Measurements from ENCODE around the gene TRIM72. TPM values are rescaled to one million over a fixed set of nuclear protein-coding genes. Genes with fewer than 3 reads are reported as not detected.

Gene TRIM72
- total RNA-seq, 4 donors from 2014 or later = under 0.01 to 0.60 (median 0.21) TPM; not detected in 1

DNA sequence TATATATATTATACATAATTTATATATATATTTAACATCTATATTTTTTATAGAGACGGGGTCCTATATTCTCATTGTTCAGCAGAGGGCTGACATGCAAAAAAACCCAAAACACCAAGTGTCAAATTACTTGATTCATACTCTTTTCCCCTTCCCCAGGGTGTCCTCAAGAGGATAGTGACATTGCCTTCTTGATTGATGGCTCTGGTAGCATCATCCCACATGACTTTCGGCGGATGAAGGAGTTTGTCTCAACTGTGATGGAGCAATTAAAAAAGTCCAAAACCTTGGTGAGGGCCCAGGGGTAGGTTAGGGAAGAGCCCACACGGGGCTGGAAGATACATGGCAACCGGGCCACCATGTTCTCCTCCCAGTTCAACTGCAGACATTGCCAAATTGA is 56.9 kb downstream of the TRIM72 start:
- TF ChIP-seq EP300 (IDR thresholded peaks at IDR 0.05) (no peak), POLR2A (IDR thresholded peaks at IDR 0.05) (no peak)
- TF ChIP-seq, protein P1, sequence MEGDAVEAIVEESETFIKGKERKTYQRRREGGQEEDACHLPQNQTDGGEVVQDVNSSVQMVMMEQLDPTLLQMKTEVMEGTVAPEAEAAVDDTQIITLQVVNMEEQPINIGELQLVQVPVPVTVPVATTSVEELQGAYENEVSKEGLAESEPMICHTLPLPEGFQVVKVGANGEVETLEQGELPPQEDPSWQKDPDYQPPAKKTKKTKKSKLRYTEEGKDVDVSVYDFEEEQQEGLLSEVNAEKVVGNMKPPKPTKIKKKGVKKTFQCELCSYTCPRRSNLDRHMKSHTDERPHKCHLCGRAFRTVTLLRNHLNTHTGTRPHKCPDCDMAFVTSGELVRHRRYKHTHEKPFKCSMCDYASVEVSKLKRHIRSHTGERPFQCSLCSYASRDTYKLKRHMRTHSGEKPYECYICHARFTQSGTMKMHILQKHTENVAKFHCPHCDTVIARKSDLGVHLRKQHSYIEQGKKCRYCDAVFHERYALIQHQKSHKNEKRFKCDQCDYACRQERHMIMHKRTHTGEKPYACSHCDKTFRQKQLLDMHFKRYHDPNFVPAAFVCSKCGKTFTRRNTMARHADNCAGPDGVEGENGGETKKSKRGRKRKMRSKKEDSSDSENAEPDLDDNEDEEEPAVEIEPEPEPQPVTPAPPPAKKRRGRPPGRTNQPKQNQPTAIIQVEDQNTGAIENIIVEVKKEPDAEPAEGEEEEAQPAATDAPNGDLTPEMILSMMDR (IDR thresholded peaks at IDR 0.05) = no peak
- 84 to 85% methylated on average over 5 of the region's 5 CpGs for WGBS, 2 donors
- no peak for DNase-seq (ENCODE audit: low spot score in 2 of 2)

DNA sequence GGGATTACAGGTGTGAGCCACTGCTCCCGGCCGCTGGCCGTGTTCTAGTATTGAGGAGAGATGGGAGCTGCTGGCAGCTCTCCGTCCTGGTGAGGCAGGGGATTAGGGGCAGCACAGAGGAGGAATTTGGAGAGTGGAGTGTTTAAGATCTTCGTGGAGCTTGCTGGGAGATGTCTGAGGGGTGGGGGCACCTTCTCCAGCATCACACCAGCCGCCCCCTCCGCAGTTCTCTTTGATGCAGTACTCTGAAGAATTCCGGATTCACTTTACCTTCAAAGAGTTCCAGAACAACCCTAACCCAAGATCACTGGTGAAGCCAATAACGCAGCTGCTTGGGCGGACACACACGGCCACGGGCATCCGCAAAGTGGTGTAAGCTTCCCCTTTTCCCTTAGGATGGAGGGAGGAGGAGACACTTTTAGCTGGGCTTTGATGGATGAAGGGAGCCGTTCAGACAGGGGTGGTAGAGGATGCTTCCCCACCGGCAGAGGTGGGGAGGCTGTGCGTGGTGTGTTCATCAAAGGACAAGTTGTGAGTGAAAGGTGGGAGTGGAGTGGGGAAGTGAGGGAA is 57.8 kb downstream of the TRIM72 start:
- H3K4me1 ChIP-seq = no peaks in the 10 kb centered on the region
- H3K27me3 ChIP-seq = no peaks in the 10 kb centered on the region
- H3K9me3 ChIP-seq = peaks cover 0 to 3% (median 0%) of the 10 kb centered on the region in 4 donors
- H3K27ac ChIP-seq = no peak overlapping the region
- TF ChIP-seq, protein P1 (IDR thresholded peaks at IDR 0.05) = no peak
- TF ChIP-seq POLR2A (IDR thresholded peaks at IDR 0.05) = no peak
- no peak for TF ChIP-seq EP300 (IDR thresholded peaks at IDR 0.05)
- no peaks in the 10 kb centered on the region for H3K36me3 ChIP-seq
- no peak overlapping the region for H3K4me3 ChIP-seq
- no peak for DNase-seq (ENCODE audit: low spot score in 2 of 2)
- 68 to 69% methylated on average over 16 of the region's 16 CpGs for whole genome bisulfite sequencing, 2 donors

More for the DNA sequence above, 56.9 kb downstream of the TRIM72 start:
- H3K36me3 ChIP-seq = no peaks in the 10 kb centered on the region
- H3K4me1 ChIP-seq = no peaks in the 10 kb centered on the region
- peaks cover 0 to 3% (median 0%) of the 10 kb centered on the region in 4 donors for H3K9me3 ChIP-seq
- H3K4me3 ChIP-seq = no peak overlapping the region
- no peaks in the 10 kb centered on the region for H3K27me3 ChIP-seq
- H3K27ac ChIP-seq = no peak overlapping the region

DNA sequence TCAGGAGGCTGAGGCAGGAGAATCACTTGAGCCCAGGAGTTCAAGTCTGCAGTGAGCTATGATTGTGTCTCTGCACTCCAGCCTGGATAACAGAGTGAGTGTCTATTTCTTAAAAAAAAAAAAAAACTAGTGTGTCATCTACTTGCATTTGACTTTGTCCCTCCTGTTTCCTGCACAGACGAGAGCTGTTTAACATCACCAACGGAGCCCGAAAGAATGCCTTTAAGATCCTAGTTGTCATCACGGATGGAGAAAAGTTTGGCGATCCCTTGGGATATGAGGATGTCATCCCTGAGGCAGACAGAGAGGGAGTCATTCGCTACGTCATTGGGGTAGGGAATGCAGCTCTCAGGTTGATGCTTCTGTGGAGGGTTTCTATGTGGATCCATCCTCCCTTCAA is 59.3 kb downstream of the TRIM72 start:
- H3K9me3 ChIP-seq = peaks cover 0 to 7% (median 0%) of the 10 kb centered on the region in 4 donors
- TF ChIP-seq POLR2A (IDR thresholded peaks at IDR 0.05) (no peak), EP300 (IDR thresholded peaks at IDR 0.05) (no peak)
- TF ChIP-seq, protein P1 (IDR thresholded peaks at IDR 0.05) = no peak
- no peaks in the 10 kb centered on the region for H3K4me1 ChIP-seq
- H3K27me3 ChIP-seq = no peaks in the 10 kb centered on the region
- H3K36me3 ChIP-seq = no peaks in the 10 kb centered on the region
- 81 to 83% methylated on average over 7 of the region's 7 CpGs for WGBS, 2 donors
- DNase-seq (ENCODE audit: low spot score in 2 of 2) = no peak
- H3K27ac ChIP-seq = no peak overlapping the region
- H3K4me3 ChIP-seq = no peak overlapping the region

DNA sequence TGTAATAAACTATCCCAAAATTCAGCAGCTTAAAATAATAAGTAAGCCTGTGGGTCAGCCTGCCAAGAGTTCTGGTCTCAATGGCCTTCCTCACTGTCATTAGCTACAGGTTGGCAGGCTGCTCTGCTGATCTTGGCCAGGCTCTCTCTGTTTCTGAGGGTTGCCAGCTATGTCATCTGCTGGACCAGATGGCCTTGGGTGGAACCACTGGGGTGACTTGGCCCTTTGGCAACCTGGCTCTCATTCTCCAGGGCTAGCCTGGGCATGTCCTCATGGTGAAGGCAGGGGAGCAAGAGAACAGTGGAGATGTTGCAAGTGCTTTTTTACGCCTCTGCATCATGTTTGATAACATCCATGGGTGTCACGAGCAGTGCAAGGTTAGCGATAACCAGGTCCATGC is 59.8 kb downstream of the TRIM72 start:
- no peak overlapping the region for H3K4me3 ChIP-seq
- no peak overlapping the region for H3K27ac ChIP-seq
- no peaks in the 10 kb centered on the region for H3K36me3 ChIP-seq
- DNase-seq (ENCODE audit: low spot score in 2 of 2) = no peak
- TF ChIP-seq POLR2A (IDR thresholded peaks at IDR 0.05) = no peak
- no peak for TF ChIP-seq EP300 (IDR thresholded peaks at IDR 0.05)
- TF ChIP-seq, protein P1 (IDR thresholded peaks at IDR 0.05) = no peak
- peaks cover 0 to 12% (median 0%) of the 10 kb centered on the region in 4 donors for H3K9me3 ChIP-seq
- no peaks in the 10 kb centered on the region for H3K27me3 ChIP-seq
- 77 to 88% methylated on average over 3 of the region's 3 CpGs for WGBS, 2 donors
- no peaks in the 10 kb centered on the region for H3K4me1 ChIP-seq

DNA sequence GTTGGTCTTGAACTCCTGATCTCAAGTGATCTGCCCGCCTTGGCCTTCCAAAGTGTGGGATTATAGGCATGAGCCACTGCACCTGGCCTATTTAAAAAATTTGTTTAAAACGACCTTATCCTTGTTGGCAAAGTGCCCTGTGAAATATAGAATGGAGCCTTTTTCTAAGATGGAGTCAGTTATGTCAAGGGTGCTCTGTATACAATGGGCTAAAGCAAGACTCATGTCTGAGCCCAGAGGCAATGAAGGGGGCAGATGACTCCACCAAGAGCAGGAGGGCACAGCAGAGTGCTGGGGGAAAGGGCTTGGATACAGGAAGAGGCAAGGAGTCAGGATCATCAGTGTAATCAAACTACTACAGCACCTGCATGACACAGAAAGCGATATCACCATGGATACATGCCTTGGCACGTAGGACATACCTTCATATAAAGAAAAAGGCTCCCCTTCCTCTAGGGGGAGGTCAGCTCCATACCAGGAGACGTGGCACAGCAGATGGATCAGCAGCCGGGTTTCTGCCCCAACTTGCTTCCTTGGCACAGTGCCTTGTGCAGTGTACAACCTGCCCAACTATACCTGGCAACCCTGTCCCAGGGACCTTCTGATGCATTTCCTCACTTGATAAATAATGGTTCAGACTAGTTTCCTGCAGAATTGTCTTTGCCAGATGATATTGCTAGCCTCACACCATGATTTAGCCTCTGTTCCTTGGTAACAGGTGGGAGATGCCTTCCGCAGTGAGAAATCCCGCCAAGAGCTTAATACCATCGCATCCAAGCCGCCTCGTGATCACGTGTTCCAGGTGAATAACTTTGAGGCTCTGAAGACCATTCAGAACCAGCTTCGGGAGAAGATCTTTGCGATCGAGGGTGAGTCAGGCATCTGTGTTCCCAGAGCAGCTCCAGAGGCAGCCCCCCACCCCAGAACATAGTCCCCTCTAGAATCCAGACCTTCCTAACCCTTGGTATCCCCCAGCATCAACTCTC is 61.2 kb downstream of the TRIM72 start:
- no peaks in the 10 kb centered on the region for H3K4me1 ChIP-seq
- H3K9me3 ChIP-seq = peaks cover 0 to 15% (median 0%) of the 10 kb centered on the region in 4 donors
- no peaks in the 10 kb centered on the region for H3K36me3 ChIP-seq
- TF ChIP-seq POLR2A (IDR thresholded peaks at IDR 0.05) (no peak), EP300 (IDR thresholded peaks at IDR 0.05) (no peak)
- TF ChIP-seq, protein P1 (IDR thresholded peaks at IDR 0.05) = no peak
- H3K27me3 ChIP-seq = no peaks in the 10 kb centered on the region
- no peak for DNase-seq (ENCODE audit: low spot score in 2 of 2)
- H3K4me3 ChIP-seq = no peak overlapping the region
- H3K27ac ChIP-seq = no peak overlapping the region
- 85 to 86% methylated on average over 15 of the region's 15 CpGs for WGBS, 2 donors
